Activated CD4-positive, alpha-beta T cell treated with anti-CD3 and anti-CD28 coated beads, Interleukin-2, Interleukin-4, amounts not matched to agents 100 ng/mL and 50 ng/mL, durations not matched to agents 16 hours and 8 hours (primary cell): Measurements from ENCODE around the gene CPZ.
"Not testable (repeated sequence)": the region's sequence is repeated elsewhere in the genome, so short reads cannot be mapped to it uniquely, and the experiment has no call there.

Experiments used
- DNase-seq: peaks from one replicate; pipeline ENCODE4 v3.0.0-alpha.2; 2020; ENCODE audit warnings: low spot score

The CPZ gene

GRCh38 chr4:8612646-8613045, 20.1 kb downstream of the CPZ start:
- no peak for DNase-seq

DNA sequence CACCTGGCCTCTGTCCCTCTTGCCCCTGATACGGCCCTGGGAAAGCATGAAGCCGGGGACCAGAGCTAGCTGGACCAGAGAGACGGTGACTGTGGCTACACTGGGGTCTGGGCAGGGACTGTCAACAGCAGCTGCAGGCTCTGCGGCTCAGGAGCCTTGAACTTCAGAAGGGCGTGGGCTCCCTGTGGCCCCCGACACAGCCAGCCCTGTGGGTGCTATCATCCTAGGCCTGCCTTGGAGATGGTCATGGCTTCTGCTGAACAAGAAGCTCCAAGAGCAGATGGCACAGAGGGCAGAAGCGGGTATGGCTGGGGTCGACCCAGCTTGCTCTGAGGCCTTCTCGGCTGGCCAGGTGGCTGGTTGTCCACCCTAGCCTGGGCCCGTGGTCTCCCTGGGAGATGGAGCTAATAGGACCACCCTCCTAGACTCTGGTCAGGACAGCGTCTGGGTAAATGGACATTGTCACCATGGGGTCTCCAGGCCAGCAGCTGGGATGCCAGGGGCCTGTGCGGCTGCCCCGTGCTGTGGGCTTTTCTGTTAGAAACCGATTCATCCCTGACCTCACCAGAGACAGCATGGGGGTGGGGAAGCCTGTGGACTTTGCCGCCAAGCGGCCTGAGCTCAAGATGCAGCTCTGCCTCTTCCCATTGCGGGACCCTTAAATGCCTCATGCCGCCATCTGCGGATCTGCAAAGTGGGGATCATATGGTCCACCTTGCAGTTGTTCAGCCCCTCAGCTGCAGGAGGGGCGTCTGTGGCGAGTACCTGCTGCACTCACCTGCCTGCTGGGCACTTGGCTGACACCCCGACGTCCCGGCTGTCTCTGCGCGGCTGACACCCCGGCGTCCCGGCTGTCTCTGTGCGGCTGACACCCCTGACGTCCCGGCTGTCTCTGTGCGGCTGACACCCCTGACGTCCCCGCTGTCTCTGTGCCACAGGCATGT, 21.1 kb downstream of the CPZ start:
- no peak for DNase-seq

- no peak for DNase-seq
Observed at GRCh38 chr4:8614365-8615193, 22.0 kb downstream of the CPZ start.

GRCh38 chr4:8615366-8615765, 22.8 kb downstream of the CPZ start:
- no peak for DNase-seq

DNA sequence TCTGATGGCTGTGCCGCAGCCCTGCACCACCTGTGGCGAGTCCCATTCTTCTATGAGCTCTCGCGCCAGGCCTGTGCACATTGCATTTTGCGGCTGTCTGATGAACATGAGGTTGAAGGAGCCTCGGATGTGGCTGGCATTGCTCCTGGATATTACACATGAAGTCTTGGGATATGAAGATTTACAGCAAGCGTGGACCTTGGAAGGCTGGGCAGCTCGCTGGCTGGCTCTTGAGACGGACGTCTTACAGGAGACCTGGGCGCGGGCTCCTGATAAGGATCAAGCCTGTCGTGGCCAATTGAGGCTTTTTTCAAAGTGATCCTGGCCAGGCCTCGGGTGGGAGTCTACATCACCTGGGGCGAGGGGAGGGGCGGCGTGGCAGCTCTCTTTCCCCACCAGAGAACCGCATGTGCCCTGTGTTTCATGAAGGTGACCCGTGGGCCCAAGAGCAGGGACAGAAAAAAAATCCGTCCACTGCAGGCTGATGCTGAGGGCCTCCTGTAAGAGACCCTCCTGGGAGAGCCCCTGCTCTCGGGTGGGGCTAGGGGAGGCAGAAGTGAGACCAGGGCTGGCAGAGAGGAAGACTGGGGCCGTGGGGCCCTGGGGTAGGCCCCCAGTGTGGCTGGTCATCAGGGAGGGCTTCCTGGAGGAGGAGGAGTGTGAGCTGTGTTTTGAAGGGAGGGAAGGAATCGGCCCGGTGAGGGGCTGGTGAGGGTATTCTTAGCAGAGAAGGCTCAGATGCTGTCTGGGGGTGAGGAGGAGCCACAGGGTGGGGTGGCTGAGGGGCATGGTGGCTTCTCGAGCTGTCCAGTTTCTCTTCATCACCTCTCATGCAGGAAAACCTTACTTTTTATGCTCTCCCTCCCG, 23.6 kb downstream of the CPZ start:
- DNase-seq = no peak

DNA sequence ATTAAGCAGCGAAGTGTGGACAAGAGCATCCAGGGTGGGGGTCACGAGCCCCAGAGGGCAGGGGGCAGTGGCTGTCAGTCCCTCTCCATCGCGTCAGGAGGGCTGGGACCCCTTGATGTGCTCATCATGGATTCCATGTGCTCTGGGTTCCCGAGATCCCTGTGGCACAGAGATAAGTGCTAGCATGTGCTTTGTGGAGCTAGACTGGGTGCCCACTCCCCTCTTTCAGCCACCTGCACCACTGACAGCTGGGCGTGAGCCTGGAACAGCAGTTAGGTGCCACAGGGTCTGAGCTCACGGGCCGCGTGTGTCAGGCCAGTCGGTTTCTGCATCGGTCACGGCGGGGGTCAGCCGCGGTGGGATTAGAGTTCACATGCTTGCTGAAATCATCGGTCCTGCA, 24.3 kb downstream of the CPZ start:
- DNase-seq = no peak

GRCh38 chr4:8617486-8618040, 25.0 kb downstream of the CPZ start:
- DNase-seq = no peak

GRCh38 chr4:8618421-8618820, 25.9 kb downstream of the CPZ start:
- DNase-seq = no peak

DNA sequence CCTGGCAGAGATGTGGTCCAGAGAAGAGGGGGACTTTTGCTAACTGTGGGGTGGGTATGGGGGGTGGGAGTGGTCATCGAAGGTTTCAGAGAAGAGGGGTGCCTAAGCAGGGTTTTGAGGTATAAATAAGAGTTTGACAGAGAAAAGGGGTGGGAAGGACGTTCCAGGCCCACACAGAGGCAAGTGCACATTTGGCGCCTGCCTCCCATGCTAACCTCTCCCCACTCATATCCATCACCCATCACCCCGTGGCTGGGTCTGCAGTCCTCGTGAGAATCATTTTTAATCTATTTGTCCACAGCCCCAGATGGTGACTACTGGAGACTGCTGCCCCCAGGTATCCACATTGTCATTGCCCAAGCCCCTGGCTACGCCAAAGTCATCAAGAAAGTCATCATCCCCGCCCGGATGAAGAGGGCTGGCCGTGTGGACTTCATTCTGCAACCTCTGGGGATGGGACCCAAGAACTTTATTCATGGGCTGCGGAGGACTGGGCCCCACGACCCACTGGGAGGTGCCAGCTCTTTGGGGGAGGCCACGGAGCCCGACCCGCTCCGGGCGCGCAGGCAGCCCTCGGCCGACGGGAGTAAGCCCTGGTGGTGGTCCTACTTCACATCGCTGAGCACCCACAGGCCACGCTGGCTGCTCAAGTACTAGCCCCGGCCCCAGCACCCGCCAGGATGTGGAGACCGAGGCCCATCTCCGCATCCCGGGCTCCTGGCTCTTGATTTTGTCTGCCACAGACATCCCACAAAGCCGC, 26.6 kb downstream of the CPZ start:
- no peak for DNase-seq

GRCh38 chr4:8621135-8621534, 28.6 kb downstream of the CPZ start:
- not testable (repeated sequence) for DNase-seq

DNA sequence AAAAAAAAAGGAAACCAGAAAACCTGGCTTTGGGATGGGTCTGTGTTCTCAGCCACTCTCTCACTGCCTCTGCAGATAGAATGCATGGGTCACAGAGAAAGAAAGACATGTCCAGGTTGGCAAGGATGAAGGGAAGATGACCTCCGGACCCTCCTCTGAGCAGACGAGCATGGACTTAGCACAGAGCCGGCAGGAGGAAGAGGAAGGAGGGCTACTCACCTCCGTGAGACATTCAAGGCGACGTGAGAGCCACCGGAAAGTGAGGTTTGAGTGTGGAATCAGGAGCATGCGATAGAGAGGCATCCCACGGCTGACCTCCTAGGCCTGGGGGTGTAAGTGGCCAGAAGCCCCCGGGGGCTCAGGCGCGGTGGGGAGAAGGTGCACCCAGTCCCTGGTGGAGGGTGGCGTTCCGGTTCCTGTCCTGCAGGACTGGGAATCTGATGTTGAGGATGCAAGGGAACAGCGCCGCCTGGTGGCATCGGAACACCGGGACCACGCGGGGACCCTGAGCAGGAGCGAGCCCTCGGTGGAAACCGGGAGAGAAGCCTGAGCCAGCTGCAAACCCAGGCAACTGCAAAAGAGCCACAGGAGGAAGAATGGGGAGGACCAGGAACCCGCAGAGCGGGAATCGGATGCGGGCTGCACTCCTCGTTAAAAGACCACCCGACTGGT, 32.2 kb downstream of the CPZ start:
- not testable (repeated sequence) for DNase-seq

DNA sequence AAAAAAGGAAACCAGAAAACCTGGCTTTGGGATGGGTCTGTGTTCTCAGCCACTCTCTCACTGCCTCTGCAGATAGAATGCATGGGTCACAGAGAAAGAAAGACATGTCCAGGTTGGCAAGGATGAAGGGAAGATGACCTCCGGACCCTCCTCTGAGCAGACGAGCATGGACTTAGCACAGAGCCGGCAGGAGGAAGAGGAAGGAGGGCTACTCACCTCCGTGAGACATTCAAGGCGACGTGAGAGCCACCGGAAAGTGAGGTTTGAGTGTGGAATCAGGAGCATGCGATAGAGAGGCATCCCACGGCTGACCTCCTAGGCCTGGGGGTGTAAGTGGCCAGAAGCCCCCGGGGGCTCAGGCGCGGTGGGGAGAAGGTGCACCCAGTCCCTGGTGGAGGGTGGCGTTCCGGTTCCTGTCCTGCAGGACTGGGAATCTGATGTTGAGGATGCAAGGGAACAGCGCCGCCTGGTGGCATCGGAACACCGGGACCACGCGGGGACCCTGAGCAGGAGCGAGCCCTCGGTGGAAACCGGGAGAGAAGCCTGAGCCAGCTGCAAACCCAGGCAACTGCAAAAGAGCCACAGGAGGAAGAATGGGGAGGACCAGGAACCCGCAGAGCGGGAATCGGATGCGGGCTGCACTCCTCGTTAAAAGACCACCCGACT, 37.8 kb downstream of the CPZ start:
- DNase-seq = not testable (repeated sequence)

DNA sequence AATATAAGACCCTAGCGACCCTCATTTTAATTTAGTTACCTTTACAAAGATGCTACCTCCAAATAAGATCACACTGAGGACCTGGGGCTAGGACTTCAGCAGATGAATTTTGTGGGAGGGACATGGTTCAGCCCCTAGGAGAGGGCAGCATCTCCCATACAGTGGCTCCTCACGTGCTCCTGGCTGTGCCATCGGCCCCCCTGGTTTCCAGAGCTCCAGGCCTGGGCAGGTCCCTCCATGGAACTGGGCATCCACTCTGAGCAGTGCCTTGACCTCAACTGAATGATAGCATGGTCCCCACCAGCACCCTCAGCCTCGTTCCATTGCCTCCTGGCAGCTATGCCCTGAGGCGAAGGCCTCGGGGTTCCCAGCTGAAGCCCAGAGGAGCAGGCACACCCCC, 39.3 kb downstream of the CPZ start:
- DNase-seq = not testable (repeated sequence)

DNA sequence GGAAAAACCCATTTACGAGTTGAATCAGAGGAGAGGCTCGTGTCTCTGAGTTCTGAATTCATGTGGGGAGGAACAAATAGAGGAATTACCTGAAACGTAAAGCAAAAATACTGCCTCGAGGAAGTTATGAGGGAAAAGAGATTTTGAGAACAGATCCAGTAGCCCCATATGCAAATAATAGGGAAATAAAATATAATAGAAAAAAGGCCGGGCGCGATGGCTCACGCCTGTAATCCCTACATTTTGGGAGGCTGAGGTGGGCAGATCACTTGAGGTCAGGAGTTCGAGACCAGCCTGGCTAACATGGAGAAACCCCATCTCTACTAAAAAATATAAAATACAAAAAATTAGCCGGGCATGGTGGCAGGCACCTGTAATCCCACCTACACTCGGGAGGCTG, 42.2 kb downstream of the CPZ start:
- not testable (repeated sequence) for DNase-seq

DNA sequence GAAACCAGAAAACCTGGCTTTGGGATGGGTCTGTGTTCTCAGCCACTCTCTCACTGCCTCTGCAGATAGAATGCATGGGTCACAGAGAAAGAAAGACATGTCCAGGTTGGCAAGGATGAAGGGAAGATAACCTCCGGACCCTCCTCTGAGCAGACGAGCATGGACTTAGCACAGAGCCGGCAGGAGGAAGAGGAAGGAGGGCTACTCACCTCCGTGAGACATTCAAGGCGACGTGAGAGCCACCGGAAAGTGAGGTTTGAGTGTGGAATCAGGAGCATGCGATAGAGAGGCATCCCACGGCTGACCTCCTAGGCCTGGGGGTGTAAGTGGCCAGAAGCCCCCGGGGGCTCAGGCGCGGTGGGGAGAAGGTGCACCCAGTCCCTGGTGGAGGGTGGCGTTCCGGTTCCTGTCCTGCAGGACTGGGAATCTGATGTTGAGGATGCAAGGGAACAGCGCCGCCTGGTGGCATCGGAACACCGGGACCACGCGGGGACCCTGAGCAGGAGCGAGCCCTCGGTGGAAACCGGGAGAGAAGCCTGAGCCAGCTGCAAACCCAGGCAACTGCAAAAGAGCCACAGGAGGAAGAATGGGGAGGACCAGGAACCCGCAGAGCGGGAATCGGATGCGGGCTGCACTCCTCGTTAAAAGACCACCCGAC, 43.5 kb downstream of the CPZ start:
- not testable (repeated sequence) for DNase-seq

DNA sequence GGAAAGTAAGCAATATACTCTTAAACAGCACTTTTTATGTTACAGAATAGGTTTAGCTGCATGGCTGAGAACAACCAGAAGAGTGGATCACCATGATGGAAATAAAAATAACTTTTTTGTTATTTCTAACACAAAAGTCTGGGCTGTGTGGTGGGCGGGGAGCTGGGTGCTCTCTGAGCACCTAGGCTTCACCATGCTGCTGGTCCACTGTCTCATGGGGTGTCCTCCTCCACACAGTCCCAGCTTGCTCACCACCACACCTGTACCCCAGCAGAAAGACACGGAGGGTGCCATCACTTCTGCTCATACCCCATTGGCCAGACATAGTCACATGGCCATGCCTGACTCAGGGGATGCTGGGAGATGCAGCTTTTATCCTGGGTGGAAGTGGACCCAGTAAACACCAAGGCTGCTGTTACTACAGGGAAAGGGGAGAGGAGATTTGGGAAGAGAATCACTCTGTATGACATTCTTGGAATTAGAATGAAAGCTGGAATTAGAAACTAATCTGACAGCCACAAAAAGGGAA, 45.0 kb downstream of the CPZ start:
- no peak for DNase-seq

GRCh38 chr4:8639021-8639420, 46.5 kb downstream of the CPZ start:
- DNase-seq = no peak

DNA sequence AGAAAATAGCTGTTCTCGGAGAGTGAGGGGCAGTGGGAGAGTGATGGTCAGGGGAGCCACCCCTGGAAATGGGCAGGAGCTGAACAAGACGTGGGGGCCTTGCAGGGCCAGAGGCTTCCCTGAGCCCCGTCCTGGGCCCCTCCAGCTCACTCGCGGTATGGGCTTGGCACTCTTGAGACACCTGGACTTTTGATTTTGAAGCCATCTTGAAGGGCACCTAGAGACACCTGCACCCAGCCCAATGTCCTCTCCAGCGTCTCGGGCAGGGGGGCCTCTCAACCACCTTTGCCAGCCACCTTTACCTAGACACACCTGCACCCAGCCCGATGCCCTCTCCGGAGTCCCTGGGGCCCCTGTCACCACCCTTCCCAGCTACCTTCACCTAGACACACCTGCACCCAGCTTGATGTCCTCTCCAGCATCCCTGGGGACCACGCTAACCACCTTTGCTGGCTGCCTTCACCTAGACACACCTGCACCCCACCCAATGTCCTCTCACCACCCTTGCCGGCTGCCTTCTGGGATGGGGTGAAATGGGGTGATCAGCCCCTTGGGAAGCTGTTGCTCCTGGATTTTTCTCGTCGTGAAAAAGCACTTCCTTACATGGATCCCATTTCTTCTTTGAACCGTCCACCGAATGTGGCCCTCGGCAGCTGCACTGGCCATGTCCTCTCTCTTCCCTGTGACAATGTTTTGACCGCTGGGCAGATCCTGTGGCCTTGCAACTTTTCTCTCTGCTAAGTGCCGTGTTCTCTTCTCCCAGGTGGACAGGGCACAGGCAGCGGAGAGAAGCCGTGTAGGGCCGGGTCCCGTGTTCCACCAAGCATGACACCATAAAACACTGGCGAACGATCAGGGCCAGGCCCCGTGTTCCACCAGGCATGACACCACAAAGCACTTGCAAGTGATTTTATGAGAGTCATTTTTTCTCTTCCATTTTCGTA, 47.5 kb downstream of the CPZ start:
- no peak for DNase-seq
